Measurements from ENCODE around the gene C4orf54. TPM values are rescaled to one million over a fixed set of nuclear protein-coding genes. Genes with fewer than 3 reads are reported as not detected.

Gene C4orf54
- total RNA-seq, 6 experiments from 2014 or later: 0.02 to 0.19 (median 0.12) TPM; not detected in 2

DNA sequence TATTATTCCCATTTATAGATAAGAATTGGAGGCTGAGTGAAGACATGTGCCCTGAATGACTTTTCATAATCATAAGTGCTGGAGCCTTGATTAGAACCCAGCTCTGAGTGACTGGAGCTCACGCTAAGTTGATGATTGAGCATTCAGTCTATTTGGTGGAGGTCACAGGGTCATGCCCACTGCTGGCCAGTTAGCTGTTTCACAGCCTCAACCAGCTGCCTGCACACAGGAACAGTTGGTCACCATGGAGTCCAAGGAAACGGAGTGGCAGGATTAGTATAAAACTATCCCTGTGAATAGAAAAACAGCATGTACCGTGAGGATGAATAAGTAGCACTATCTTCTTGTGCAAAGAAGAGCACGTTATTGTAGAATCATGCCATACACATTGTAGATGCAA is 1.0 kb upstream of the C4orf54 start:
- ATAC-seq (no peak), DNase-seq (no peak)
- no peaks in the 10 kb centered on the region for H3K27me3 ChIP-seq
- WGBS (ENCODE audit: insufficient coverage, low coverage, low lambda C conversion rate, missing lambda C conversion rate): 84% methylated on average over 2 of the region's 4 CpGs
- no peak overlapping the region for H3K27ac ChIP-seq
- H3K36me3 ChIP-seq: no peaks in the 10 kb centered on the region
- H3K4me3 ChIP-seq: no peak overlapping the region
- H3K4me1 ChIP-seq: no peaks in the 10 kb centered on the region
- no peak for TF ChIP-seq POLR2A (IDR thresholded peaks at IDR 0.05)
- no peak for TF ChIP-seq CTCF (IDR thresholded peaks at IDR 0.05)
- H3K9me3 ChIP-seq: no peaks in the 10 kb centered on the region
- intact Hi-C loops (cut with DNase I): no loop called here

DNA sequence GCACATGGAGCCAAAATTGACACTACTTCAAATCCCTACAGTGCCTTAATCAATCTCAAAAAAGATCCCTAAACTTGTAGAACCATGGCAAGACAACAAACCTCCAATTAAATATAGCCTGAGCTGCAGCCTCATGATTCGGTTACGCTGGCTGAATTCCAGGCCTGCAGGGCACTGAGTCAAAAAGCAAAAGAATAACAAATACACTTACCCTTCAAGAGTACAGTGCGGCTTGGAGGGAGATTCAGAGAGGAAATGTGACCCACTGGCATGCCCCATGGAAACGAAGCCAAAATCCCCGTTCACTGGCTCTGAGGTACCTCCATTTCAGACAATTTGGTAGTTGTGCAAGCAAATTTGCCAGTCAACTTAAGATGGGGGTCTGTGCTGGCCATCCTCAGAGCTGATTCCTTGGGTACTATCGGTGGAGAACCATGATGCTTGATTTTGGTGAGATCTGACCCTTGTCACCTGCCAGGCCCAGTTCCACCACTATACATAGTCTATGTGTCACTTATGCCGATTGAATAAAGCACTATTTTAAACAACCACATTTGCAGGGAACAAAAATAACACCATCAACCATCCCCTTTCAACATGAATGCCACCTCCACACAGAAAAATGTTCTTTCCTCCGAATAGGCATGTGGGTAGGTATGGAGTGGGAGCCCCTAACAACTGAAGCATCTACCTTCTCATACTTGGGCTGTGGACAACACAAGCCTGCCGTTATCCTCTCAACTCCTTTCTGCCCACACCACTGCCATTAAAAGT is 2.1 kb downstream of the C4orf54 start:
- no peak overlapping the region for H3K4me3 ChIP-seq
- ATAC-seq (peak in 1 of 4 donors; percentile 29), DNase-seq (no peak)
- intact Hi-C loops (cut with DNase I): no loop called here
- H3K27me3 ChIP-seq: no peaks in the 10 kb centered on the region
- no peak for TF ChIP-seq CTCF (IDR thresholded peaks at IDR 0.05)
- no peak for TF ChIP-seq POLR2A (IDR thresholded peaks at IDR 0.05)
- no peaks in the 10 kb centered on the region for H3K9me3 ChIP-seq
- no peak overlapping the region for H3K27ac ChIP-seq
- WGBS (ENCODE audit: insufficient coverage, low coverage, low lambda C conversion rate, missing lambda C conversion rate): 80% methylated on average over 6 of the region's 9 CpGs
- H3K4me1 ChIP-seq: no peaks in the 10 kb centered on the region
- no peaks in the 10 kb centered on the region for H3K36me3 ChIP-seq

DNA sequence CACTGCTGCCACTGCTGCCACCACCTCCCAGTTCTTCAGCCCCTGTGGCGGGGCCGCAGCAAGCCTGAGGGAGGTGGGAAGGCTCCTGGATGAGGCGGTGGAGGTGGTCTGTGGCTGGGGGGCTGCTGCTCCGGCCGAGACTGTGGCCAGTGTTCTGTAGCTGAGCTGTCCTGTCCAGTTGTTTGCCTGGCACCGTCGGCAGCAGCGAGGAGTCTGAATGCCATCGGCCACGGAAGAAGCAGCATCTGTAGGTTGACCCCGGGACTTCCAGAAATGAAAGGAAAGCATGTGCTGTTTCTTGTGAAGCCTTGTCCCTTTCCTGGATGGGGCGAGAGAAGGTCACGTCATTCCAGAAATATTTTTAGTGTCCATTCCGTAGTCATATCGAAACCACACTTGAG is 3.3 kb downstream of the C4orf54 start:
- H3K4me1 ChIP-seq: no peaks in the 10 kb centered on the region
- DNase-seq (no peak), ATAC-seq (no peak)
- H3K27ac ChIP-seq: no peak overlapping the region
- TF ChIP-seq CTCF (IDR thresholded peaks at IDR 0.05) (no peak), POLR2A (IDR thresholded peaks at IDR 0.05) (no peak)
- WGBS (ENCODE audit: insufficient coverage, low coverage, low lambda C conversion rate, missing lambda C conversion rate): 75% methylated on average over 9 of the region's 15 CpGs
- H3K27me3 ChIP-seq: no peaks in the 10 kb centered on the region
- no peaks in the 10 kb centered on the region for H3K9me3 ChIP-seq
- H3K4me3 ChIP-seq: no peak overlapping the region
- intact Hi-C loops (cut with DNase I): no loop called here
- no peaks in the 10 kb centered on the region for H3K36me3 ChIP-seq

- intact Hi-C loops (cut with DNase I): no loop called here
- DNase-seq: no peak
- Histone ChIP-seq H3K4me3 (no peak overlapping the region), H3K27ac (no peak overlapping the region), H3K9me3 (no peaks in the 10 kb centered on the region), H3K27me3 (no peaks in the 10 kb centered on the region), H3K4me1 (no peaks in the 10 kb centered on the region), H3K36me3 (no peaks in the 10 kb centered on the region)
- no peak for ATAC-seq
- TF ChIP-seq CTCF (IDR thresholded peaks at IDR 0.05) (no peak), POLR2A (IDR thresholded peaks at IDR 0.05) (no peak)
- WGBS (ENCODE audit: insufficient coverage, low coverage, low lambda C conversion rate, missing lambda C conversion rate): no CpG with 5 or more reads among the region's 9 CpGs
Measured at GRCh38 chr4:99653916-99654315, 3.7 kb downstream of the C4orf54 start.

Measured in right lobe of liver (tissue), 6 donors.